Panc1 (cell line): ENCODE measurements around the gene GPR119. TPM values are rescaled to one million over a fixed set of nuclear protein-coding genes. Genes with fewer than 3 reads are reported as not detected.

Experiments
- ATAC-seq: fragments of 200-7000 bp; cut with Tn5 transposase; 2 replicates; pipeline ENCODE4 v1.9.1; 2020; ENCODE audit warnings: mild to moderate bottlenecking, moderate library complexity
- BruUV-seq: library from RNA; stranded (reverse); fragments of 400-500 nt; replicated peaks from 2 replicates; lab custom pipeline; 2021; lab: Mats Ljungman, UMichigan
- CTCF ChIA-PET: fragments of 300-600 bp; sonication (Branson Sonifier 250); formaldehyde crosslinking; loops from one replicate; lab custom pipeline; 2022; ENCODE audit warnings: antibody characterized with exemption; lab: Charles Lee
- POLR2A ChIA-PET: fragments of 300-600 bp; sonication (Branson Sonifier 250); formaldehyde crosslinking; loops from one replicate; lab custom pipeline; 2022; ENCODE audit warnings: antibody characterized with exemption; lab: Charles Lee
- DNase-seq: peaks from one replicate; pipeline ENCODE4 v3.0.0-alpha.2; 2010; ENCODE audit warnings: low read depth, low spot score
- H3K27ac ChIP-seq: 2 replicates; pipeline ENCODE4 v1.5.1; 2011; ENCODE audit warnings: mild to moderate bottlenecking, low read length, inconsistent platforms
- H3K27me3 ChIP-seq: fragments of 200-500 bp; sonication (Bioruptor generic); 2 replicates; pipeline ENCODE4 v1.6.0; 2014; ENCODE audit warnings: low read length, inconsistent platforms; ENCODE audit not compliant: control insufficient read depth, insufficient read depth
- H3K36me3 ChIP-seq: fragments of 200-500 bp; sonication (Bioruptor generic); 2 replicates; pipeline ENCODE4 v1.5.1; 2014; ENCODE audit warnings: inconsistent platforms, mild to moderate bottlenecking, low read length, moderate library complexity; ENCODE audit not compliant: control insufficient read depth, insufficient read depth
- H3K4me1 ChIP-seq: 2 replicates; pipeline ENCODE4 v1.5.1; 2011; ENCODE audit warnings: inconsistent platforms, mild to moderate bottlenecking, low read length, moderate library complexity; ENCODE audit not compliant: control insufficient read depth, insufficient read depth
- H3K4me3 ChIP-seq, 2 experiments: 2 replicates each; pipeline ENCODE4 v1.5.1; 2011 to 2012; ENCODE audit warnings: low read depth in 2 of 2, low read length in 2 of 2, mild to moderate bottlenecking in 2 of 2, inconsistent platforms in 1 of 2, moderate library complexity in 1 of 2
- H3K9me3 ChIP-seq: fragments of 200-500 bp; sonication (Bioruptor generic); 2 replicates; pipeline ENCODE4 v1.5.1; 2014; ENCODE audit warnings: low read depth, mild to moderate bottlenecking, inconsistent platforms, low read length, moderate library complexity; ENCODE audit not compliant: control insufficient read depth, insufficient read depth
- CTCF ChIP-seq: fragments of 450-650 bp; IDR thresholded peaks from 2 replicates; pipeline ENCODE4 v1.5.1; 2017; ENCODE audit warnings: mild to moderate bottlenecking
- POLR2AphosphoS5 ChIP-seq: IDR thresholded peaks from 2 replicates; pipeline ENCODE4 v1.6.1; 2012; ENCODE audit warnings: mild to moderate bottlenecking, low read depth, low read length, moderate library complexity
- REST ChIP-seq, 2 experiments: IDR thresholded peaks; 2 replicates each; pipeline ENCODE4 v1.6.1; 2011 to 2012; ENCODE audit warnings: low read depth in 2 of 2, control low read depth in 1 of 2, low read length in 1 of 2, mild to moderate bottlenecking in 1 of 2, moderate library complexity in 1 of 2; ENCODE audit not compliant: insufficient read depth in 1 of 2
- SIN3A ChIP-seq: IDR thresholded peaks from 2 replicates; pipeline ENCODE4 v1.6.1; 2012; ENCODE audit warnings: low read depth, mild to moderate bottlenecking, low read length, moderate library complexity, borderline replicate concordance; ENCODE audit not compliant: insufficient read depth
- TCF7L2 ChIP-seq: IDR thresholded peaks from 2 replicates; pipeline ENCODE4 v1.6.1; 2011; ENCODE audit warnings: mild to moderate bottlenecking, low read depth, low read length, inconsistent platforms
- in situ Hi-C: cut with HindIII; loops from 2 replicates; pipeline ENCODE4 v1.10.0; 2016; ENCODE audit warnings: low sequenced_read_pairs, low pct_unique_long_range_greater_than_20kb
- intact Hi-C: fragments of 100-400 bp; cut with micrococcal nuclease; formaldehyde crosslinking; loops from one replicate; pipeline ENCODE4 v1.10.0; 2022; ENCODE audit not compliant: unreplicated experiment
- total RNA-seq: library from RNA; stranded (reverse); gene quantifications from one replicate; pipeline ENCODE4 v1.2.1, GENCODE V29; 2021; ENCODE audit not compliant: unreplicated experiment

GPR119 gene
- total RNA-seq, 1 experiment from 2014 or later = not detected

GRCh38 chrX:130415201-130415600 lies 29.7 kb upstream of the GPR119 start:
- POLR2A ChIA-PET = no interaction called here
- CTCF ChIA-PET = no interaction called here
- H3K27me3 ChIP-seq = no peaks in the 10 kb centered on the region
- H3K4me3 ChIP-seq = no peak overlapping the region
- TF ChIP-seq TCF7L2 = no peak
- TF ChIP-seq CTCF = no peak
- no peak for TF ChIP-seq SIN3A
- no peak for TF ChIP-seq POLR2AphosphoS5
- TF ChIP-seq REST (IDR thresholded peaks at IDR 0.05; ENCODE audit: insufficient read depth in 1 of 2, low read depth in 2 of 2, low read length in 1 of 2) = no peak
- no peaks in the 10 kb centered on the region for H3K4me1 ChIP-seq
- H3K9me3 ChIP-seq = no peaks in the 10 kb centered on the region
- BruUV-seq = no TSS peak
- in situ Hi-C loops (no loop called here), intact Hi-C loops (no loop called here)
- no peak for ATAC-seq
- H3K27ac ChIP-seq = no peak overlapping the region
- peaks cover 3% of the 10 kb centered on the region; the same call in 1 of the 2 replicates for H3K36me3 ChIP-seq
- no peak for DNase-seq

GRCh38 chrX:130414800-130415199 lies 29.3 kb upstream of the GPR119 start:
- H3K4me3 ChIP-seq = no peak overlapping the region
- no peaks in the 10 kb centered on the region for H3K9me3 ChIP-seq
- in situ Hi-C loops = no loop called here
- no peak for TF ChIP-seq SIN3A
- TF ChIP-seq CTCF = no peak
- TF ChIP-seq POLR2AphosphoS5 = no peak
- no peak for TF ChIP-seq REST (IDR thresholded peaks at IDR 0.05; ENCODE audit: insufficient read depth in 1 of 2, low read depth in 2 of 2, low read length in 1 of 2)
- no peak for TF ChIP-seq TCF7L2
- peaks cover 3% of the 10 kb centered on the region; the same call in 1 of the 2 replicates for H3K36me3 ChIP-seq
- ChIA-PET POLR2A (no interaction called here), CTCF (no interaction called here)
- no peak for DNase-seq
- H3K27ac ChIP-seq = no peak overlapping the region
- intact Hi-C loops = no loop called here
- H3K27me3 ChIP-seq = no peaks in the 10 kb centered on the region
- BruUV-seq = no TSS peak
- H3K4me1 ChIP-seq = no peaks in the 10 kb centered on the region
- no peak for ATAC-seq
